Renal cortex interstitium (tissue), 11 donors: Measurements from ENCODE around the gene APBB3. TPM values are rescaled to one million over a fixed set of nuclear protein-coding genes. Genes with fewer than 3 reads are reported as not detected.

Experiments
- DNase-seq, 11 donors: peaks; one replicate each; pipeline ENCODE4 v3.0.0-alpha.2; 2013; ENCODE audit warnings: low read depth in 9 of 11, low spot score in 4 of 11; ENCODE audit errors: extremely low read depth in 1 of 11
- polyA plus RNA-seq, 3 donors: library from polyadenylated mRNA; unstranded; fragments of 120-200 nt; gene quantifications; one replicate each; pipeline ENCODE4 v1.2.1, GENCODE V29; 2013; ENCODE audit not compliant: insufficient read length in 3 of 3

APBB3 gene
- polyA plus RNA-seq, 3 donors, result 37.9 to 63.1 (median 38.0) TPM

DNA sequence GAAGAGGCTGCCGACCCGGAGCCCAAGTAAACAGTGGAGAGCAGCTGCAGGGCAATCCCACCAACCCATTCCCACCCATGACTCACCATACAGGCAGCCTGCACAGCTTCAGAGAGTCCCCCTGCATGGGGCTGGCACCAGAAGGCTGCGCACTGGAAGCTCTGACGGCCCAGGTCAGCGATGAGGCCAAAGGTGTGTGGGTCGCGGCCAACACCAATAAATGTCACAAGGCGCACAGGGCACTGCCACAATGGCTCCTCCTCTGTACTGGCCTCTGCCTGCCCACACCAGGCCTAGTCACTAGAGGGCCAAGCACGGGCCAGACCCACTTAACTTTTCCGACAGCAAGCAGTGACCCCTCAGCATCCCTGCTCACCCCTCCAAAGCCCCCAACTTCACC, 4.2 kb downstream of the APBB3 start:
- DNase-seq, result no peak

DNA sequence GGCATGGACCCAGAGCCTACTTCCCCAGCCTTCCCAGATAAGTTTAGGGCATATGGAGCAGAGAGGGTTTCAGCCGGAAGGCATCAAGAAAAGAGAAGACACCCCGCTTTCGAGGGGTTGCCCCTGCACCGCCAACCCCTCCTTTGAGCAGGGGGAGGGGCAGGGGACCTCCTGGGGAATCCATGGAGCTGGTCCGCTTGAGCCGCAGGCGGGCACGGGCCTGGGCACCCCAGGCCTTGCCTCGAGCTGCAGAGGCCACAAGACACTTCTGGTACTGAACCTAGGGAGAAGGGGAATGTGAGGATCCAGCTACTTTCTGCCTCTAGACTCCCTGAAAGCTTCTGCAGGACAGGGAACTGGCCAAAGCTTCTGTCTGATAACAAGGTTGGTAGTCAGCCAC, 5.9 kb downstream of the APBB3 start:
- no peak for DNase-seq

DNA sequence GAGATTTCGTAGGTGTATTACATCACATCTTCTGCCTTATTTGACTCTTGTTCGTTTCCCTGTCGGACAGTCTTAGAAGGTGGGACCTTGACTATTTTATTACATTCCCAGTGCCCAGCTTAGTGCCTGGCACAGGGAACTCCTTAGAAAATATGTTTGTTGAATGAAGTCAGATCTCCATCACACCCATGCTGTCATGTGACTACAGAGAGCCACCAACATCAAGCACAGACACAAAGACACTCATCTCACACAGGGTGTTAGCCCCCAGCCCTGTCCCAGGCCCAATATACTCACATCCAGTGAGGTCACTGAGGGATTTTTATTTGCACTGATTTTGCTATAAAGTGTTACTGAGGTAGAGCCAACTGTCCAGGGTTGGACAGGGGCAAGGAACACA, 6.4 kb downstream of the APBB3 start:
- DNase-seq, result no peak

DNA sequence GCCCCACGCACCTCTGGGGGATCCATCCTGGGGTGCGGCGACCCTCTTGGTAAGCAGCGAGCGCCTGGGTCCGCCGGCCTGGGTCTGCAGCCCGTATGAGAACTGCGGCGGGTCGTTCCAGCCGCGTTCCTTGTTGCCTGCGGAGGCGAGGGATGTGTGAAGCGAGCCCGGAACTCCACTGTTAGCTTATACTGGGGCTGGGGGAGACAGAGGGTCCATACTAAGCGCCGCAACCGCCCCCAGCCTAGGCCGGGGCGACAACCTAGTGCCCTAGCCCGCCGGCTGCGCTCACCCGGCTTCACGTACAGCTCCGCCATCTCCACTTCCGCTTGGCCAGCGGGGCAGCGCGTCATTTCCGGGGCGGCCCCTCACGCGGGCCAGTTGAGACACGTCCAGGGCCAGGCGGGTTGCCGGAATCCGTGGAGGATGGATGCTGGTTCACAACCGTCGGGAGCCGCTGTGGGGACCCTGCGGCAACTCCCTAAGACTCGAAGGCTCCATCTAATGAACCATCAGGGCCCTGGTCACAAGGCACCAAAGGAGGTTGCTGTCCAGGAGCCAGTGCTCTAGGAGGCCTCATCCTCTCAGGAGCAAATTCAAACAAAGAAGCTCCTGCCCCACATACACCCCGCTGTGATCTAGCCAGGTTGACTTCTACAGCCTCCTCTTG, 7.1 kb downstream of the APBB3 start, which contains the start of gene SRA1:
SRA1 (minus strand) TSS at position 338 of the 670 bp plus-strand sequence; CDS start at position 317, 21 bp downstream.
- DNase-seq, result peak; percentile 69 to 88 (median 87)

DNA sequence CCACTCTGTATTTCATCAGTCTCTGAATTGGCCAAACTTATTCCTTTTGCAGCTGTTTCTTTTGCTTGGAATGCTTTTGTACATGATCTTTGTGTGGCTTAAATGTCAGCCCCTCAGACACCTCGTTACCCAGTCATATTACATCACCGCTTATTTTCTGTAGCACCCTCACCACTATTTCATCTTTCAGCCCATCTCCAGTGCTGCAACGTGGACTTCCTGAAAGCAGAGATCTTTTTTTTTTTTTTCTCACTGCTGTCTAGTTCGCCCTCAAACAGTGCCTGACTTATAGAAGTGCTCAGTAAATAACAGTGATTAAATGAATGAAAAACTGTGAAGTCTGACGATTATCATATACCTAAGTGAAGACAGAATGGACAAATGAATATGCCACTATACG, 8.0 kb downstream of the APBB3 start:
- DNase-seq, result no peak

DNA sequence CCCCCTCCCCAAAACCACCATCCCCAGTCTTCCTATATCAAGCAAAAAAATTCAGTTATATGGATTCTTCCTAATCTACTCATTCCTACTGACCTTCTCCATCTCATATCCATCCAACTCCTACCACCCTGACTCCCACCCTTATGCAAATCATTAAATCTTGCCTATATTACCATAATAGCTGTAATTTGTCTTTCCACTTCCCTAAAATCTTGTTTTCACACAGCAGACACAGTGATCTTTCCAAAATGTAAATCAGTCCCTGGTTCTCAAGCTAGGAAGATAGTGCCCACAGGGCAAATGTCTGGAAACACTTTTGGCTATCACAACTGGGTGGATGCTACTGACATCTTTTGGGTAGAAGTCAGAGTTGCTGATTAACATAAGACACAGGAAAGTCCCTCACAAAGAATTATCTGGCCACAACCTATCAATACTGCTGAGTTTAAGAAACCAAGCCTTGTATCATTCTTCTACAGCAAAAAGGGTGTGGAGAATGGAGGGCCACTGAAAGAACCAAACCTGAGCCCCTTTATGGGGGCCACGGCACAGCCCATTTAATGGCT, 8.6 kb downstream of the APBB3 start:
- DNase-seq, result no peak

DNA sequence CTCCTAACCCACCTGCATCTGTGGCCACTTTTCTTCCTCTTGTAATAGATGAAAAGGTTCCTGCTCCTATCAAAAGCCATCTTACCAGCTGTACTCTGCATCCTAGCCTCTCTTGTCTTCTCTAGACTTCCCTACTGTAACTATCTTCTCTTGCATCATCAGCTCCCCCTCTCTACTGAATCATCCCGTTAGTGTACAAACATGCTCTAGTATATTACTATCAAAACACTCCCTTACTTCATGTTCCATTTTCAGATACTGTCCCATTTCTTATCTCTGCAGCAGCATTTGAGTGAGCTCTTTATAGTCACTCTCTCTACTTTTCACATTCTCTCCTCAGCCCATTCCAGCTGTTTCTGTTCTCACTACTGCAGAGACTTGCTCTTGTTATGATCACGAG, 9.9 kb downstream of the APBB3 start:
- DNase-seq, result no peak

DNA sequence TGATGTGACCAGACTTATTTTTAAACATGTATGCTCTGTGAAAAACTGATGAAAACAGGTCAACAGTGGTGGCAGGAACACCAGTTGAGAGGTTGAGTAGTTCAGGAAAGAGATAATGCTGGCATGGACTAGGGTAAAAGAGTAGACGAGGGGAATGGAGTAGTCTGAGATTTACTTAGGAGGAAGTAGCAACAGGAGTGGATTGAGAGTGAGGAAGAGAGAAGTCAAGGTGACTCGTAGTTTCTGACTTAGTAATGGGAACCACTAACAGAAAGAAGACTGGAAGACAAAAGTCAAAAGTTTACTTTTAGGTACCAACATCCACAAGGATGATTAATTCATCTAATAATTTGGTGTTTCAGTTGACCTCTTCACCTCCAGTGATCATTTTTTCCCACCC, 10.7 kb downstream of the APBB3 start:
- DNase-seq, result no peak

DNA sequence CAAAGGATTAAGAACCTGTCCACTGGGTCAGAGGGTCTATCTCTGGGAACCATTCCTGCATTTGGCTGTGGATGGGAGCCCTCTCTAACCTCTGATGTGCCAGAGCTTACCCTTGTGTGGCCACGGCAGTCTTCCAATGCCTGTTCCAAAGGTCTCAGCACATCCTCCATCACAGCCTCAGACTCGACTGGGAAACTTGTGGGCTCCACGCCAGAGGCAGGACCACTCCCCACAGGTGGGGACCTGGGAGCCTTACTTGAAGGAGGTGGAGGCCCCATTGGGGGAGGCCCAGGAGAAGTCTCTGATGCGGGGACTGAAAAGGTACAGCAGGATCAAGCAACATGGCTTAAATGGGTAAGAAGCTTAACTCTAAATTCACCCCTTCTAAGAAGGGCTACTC, 12.5 kb downstream of the APBB3 start:
- no peak for DNase-seq

DNA sequence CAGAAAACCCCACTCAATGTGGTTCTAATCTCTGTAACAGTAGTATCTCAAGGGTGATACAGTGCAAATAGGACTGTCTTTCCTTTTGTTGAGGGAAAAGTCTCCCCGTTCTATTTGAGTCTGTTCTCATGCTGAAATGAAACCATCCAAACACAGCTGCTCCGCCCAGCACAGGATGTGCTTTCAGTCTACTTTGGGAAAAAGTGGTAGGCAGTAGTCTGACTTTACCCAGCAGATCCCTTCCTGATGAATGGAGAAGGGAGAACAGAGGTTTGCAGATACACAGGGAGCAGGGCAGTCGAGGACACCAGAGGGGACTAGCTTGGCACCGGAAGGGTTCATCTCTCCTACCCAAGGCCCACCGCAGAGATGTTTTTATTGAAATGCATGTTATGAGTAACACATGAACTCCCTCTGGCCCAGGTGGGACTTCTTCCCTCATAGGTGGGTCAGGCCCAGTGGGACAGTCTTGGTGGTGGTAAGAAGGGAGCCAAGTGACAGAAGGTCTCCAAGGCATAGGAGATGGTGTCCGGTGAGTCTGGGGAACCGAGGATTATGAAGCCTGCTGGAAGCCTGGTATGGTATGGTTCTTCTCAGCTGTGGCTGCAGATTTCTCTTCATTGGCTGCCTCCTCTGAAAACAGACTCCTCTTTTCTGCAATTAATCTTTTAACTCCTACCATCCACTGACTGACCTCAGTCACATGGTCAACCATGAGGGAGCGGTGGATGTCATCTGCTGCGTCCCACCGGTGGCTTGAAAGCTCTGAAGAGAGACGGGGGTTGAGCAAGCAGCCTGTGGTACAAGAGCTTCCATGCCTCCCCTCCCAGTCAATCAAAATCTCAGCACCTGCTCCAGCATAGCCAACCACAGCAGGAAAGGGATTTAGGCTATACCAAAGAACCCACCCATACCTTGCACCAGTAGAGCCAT, 14.0 kb downstream of the APBB3 start:
- DNase-seq, result no peak

DNA sequence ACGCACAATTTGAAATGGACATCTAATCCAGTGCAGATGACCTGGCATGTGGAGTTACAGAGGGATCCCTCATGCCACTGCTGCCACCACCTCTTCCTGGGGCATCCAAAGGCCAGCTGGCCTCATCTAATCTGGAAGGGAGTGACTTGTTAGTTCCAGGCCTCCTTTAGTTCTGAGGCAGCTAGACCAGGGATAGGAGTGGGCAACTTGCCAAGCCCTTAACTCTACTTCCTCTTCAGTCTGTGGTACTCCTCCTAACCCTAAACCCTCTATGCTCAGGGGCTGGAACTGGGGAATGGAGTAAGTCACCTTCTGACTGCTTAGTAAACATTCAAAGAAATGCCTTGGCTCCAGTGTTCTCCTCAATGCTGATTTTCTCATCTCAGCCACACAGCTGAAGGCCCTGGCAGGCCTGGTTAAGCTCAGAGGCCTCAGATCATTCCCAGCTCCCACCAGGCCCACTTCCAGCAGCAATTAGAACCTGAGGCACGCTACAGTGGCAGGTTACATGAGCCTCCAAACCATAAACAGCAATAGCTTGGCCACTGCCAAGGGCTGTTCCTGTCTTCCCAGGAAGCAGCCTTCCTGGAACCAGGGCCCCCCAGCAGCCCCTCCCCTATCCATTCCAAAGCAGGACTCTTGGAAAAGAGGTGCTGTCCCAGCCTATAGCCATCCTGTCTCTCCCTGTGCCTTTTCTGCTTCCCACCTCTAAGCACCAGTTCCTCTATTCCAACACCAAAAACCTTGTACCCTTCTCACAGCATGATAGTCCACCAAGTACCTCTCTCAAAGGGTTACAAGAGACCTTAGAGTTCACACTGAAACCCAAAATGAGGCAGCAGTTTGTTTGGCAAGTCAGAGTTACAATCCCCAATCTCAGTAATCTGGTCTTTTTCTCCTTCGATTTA, 14.9 kb downstream of the APBB3 start:
- DNase-seq, result no peak

DNA sequence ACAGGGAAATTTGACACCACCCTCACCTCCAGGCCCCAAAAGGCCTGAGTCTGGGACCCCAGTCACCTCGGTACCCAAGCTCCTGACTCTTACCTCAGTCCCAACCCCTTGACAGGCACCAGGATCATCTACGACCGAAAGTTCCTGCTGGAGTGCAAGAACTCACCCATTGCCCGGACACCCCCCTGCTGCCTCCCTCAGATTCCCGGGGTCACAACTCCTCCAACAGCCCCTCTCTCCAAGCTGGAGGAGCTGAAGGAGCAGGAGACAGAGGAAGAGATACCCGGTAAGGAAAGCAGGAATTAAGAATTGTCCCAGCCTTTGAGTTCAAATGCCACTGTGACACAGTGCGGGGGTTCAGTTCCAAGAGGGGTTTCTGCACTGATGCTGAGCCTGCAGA, 15.6 kb downstream of the APBB3 start:
- no peak for DNase-seq

DNA sequence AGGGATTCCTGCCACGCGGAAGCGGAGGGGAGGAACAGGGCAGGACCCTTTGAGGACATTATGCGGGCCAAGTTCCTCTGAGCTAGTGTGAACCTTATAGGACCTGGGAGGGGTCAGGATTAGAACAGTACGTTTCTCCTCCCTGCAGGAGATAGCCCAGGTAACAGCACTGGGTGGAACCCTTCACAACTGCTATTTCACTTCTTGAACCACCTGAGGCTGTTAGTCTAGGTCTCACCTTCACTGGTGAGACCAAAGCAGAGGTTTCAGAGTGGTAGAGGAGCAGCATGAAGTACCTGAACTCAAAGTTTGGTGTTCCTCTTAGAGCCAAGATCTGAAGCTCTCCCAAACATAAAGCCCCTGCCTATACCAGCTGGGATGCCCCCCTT, 16.1 kb downstream of the APBB3 start:
- no peak for DNase-seq

DNA sequence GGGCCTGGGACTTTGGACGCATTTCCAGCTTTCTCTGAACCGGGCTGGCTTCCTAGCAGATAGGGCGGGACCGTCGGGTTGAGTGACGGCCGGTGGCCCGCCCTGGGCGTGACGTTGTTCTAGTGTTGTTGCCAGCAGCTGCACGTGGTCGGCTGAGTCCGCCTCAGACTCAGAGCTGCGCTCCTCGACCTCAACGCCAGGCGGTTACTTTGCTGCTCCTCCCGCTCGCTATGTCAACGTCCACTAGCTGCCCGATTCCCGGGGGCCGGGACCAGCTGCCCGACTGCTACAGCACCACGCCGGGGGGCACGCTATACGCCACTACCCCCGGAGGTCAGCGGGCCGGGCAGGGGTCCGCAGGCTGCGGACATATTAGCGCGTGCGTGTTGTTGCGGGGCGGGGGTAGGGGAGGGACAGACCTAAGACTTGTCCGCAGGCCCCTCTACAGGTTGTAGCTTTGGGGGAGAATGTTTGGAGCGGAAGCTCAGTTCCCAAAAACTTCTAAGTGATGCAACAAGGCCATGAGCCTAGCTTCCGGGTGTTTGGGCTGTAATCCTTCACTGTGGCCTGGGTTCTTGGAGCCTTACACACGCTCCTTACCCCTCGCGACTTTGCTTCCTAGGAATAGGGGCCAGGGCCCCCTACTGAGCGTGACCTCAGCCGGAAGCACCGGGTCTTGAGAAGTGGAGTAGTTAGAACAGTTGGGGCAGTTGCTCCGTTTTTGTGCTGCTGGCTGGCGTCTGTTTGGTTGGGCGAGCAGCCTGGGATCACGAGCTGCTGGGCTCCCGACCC, 16.7 kb downstream of the APBB3 start, which contains the start of gene EIF4EBP3:
EIF4EBP3 (plus strand) TSS at position 155 of the 792 bp plus-strand sequence; CDS start at position 231, 76 bp downstream.
- peak; percentile 89 to 96 (median 91) for DNase-seq

DNA sequence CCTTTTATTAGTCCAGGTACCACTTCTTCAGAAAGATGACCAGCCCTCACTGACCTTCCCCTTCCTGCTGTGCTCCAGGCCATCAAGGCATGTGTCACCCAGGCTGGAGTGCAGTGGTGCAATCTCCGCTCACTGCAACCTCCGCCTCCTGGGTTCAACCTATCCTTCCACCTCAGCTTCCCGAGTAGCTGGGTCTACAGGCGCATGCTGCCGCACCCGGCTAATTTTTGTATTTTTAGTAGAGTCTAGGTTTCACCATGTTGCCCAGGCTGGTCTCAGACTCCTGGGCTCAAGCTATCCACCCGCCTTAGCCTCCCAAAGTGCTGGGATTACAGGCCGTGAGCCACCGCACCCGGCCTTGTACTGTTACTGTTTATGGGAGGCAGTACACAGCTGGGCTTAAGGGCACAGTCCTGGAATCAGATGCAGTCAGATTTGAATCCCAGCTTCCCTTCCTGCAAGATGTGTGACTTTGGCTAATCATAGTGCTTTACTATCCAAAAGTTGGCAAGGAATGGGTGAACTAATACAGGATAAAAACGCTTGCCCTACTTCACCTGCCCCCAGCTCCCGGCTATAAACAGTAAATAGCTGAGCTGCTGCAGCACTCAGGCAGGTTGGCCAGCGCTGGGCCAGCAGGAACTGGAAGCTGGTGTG, 17.4 kb downstream of the APBB3 start:
- DNase-seq, result no peak

DNA sequence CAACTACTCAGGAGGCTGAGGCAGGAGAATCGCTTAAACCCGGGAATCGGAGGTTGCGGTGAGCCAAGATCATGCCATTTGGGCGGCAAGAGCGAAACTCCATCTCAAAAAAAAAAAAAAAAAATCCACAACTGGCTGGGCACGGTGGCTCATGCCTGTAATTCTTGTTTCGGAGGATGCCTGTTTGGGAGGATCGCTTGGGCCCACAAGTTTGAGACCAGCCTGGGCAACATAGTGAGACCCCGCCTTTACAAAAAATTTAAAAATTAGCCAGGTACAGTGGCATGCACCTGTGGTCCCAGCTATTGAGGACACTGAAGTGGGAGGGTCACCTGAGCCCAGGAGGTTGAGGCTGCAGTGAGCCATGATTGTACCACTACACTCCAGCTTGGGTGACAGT, 18.8 kb downstream of the APBB3 start:
- no peak for DNase-seq

DNA sequence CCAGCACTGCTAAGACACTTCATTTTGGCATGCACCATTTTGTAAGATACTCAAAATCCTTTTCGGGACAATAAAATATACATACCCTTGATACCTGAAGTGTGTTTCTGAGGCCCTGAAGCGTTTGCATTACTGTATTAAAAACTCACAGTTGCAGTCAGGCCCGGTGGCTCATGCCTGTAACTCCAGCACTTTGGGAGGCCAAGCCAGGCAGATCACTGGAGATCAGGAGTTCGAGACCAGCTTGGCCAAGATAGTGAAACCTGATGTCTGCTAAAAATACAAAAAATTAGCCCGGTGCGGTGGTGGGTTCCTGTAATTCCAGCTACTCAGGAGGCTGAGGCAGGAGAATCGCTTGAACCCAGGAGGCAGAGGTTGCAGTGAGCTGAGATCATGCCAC, 19.4 kb downstream of the APBB3 start:
- no peak for DNase-seq

DNA sequence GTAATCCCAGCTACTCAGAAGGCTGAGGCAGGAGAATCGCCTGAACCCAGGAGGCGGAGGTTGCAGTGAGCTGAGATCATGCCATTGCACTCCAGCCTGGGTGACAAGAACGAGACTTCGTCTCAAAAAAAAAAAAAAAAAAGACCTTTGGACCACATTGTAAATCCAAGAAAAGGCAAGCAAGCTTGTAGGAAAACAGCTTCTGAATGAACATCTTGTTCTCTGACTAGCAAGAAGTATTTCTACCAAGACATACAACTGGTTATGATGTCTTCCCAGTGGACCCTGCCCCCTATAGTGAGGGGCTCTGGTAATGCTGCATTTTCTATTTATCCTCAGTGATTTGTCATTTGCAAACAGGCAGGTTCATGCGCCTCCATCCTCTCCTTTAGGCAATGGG, 21.4 kb downstream of the APBB3 start:
- no peak for DNase-seq
